ENCODE results near the gene ZNF529. TPM values are rescaled to one million over a fixed set of nuclear protein-coding genes. Genes with fewer than 3 reads are reported as not detected.

ZNF529 gene
- total and polyA plus RNA-seq, 2 of the 13 experiments (the other 11 are each of a cell fraction or from before 2014, with no cell fraction given): 9.3 to 10.6 TPM

- TF ChIP-seq ZNF33A (CRISPR knock-in tag; IDR thresholded peaks at IDR 0.05; ENCODE audit: borderline replicate concordance) (peak; percentile 88; the same call in 1 of the 2 replicates), POGZ (CRISPR knock-in tag; IDR thresholded peaks at IDR 0.05) (peak; percentile 26; the same call in 1 of the 2 replicates), KAT8 (CRISPR knock-in tag; IDR thresholded peaks at IDR 0.05) (peak; percentile 40; the same call in 1 of the 2 replicates), ZNF598 (CRISPR knock-in tag; IDR thresholded peaks at IDR 0.05; ENCODE audit: borderline replicate concordance) (peak; percentile 92; the same call in 1 of the 2 replicates), ZNF687 (CRISPR knock-in tag; IDR thresholded peaks at IDR 0.05) (peak; percentile 90), FOXA1 (IDR thresholded peaks at IDR 0.05) (no peak), FOXA1 (CRISPR knock-in tag; IDR thresholded peaks at IDR 0.05) (no peak), ZNF607 (CRISPR knock-in tag; IDR thresholded peaks at IDR 0.05; ENCODE audit: borderline replicate concordance) (0 out of 2 replicates have a peak, but pooled peaks have one; percentile 33), ATF4 (CRISPR knock-in tag; IDR thresholded peaks at IDR 0.05) (0 out of 4 replicates have a peak, but pooled peaks of 1 of the 2 experiments have one; percentile 30), ZFP41 (CRISPR knock-in tag; IDR thresholded peaks at IDR 0.05; ENCODE audit: borderline replicate concordance) (0 out of 2 replicates have a peak, but pooled peaks have one; percentile 21), ZMAT3 (CRISPR knock-in tag; conservative IDR thresholded peaks at IDR 0.05) (0 out of 2 replicates have a peak, but pooled peaks have one; percentile 27), XRCC5 (optimal IDR thresholded peaks at IDR 0.05; ENCODE audit: low read length) (peak; percentile 37), ZNF33B (CRISPR knock-in tag; IDR thresholded peaks at IDR 0.05) (0 out of 2 replicates have a peak, but pooled peaks have one; percentile 16), RORA (CRISPR knock-in tag; IDR thresholded peaks at IDR 0.05) (0 out of 2 replicates have a peak, but pooled peaks have one; percentile 28), RBFOX2 (IDR thresholded peaks at IDR 0.05; ENCODE audit: low read depth, low read length) (peak; percentile 89), SOX6 (IDR thresholded peaks at IDR 0.05) (no peak), SOX6 (CRISPR knock-in tag; IDR thresholded peaks at IDR 0.05) (0 out of 2 replicates have a peak, but pooled peaks have one; percentile 23)
- TF ChIP-seq, protein P1, sequence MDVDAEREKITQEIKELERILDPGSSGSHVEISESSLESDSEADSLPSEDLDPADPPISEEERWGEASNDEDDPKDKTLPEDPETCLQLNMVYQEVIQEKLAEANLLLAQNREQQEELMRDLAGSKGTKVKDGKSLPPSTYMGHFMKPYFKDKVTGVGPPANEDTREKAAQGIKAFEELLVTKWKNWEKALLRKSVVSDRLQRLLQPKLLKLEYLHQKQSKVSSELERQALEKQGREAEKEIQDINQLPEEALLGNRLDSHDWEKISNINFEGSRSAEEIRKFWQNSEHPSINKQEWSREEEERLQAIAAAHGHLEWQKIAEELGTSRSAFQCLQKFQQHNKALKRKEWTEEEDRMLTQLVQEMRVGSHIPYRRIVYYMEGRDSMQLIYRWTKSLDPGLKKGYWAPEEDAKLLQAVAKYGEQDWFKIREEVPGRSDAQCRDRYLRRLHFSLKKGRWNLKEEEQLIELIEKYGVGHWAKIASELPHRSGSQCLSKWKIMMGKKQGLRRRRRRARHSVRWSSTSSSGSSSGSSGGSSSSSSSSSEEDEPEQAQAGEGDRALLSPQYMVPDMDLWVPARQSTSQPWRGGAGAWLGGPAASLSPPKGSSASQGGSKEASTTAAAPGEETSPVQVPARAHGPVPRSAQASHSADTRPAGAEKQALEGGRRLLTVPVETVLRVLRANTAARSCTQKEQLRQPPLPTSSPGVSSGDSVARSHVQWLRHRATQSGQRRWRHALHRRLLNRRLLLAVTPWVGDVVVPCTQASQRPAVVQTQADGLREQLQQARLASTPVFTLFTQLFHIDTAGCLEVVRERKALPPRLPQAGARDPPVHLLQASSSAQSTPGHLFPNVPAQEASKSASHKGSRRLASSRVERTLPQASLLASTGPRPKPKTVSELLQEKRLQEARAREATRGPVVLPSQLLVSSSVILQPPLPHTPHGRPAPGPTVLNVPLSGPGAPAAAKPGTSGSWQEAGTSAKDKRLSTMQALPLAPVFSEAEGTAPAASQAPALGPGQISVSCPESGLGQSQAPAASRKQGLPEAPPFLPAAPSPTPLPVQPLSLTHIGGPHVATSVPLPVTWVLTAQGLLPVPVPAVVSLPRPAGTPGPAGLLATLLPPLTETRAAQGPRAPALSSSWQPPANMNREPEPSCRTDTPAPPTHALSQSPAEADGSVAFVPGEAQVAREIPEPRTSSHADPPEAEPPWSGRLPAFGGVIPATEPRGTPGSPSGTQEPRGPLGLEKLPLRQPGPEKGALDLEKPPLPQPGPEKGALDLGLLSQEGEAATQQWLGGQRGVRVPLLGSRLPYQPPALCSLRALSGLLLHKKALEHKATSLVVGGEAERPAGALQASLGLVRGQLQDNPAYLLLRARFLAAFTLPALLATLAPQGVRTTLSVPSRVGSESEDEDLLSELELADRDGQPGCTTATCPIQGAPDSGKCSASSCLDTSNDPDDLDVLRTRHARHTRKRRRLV (CRISPR knock-in tag; IDR thresholded peaks at IDR 0.05): peak; percentile 69; the same call in 1 of the 2 replicates
Measured at GRCh38 chr19:36605101-36605876, 32.2 kb upstream of the ZNF529 start, which contains the start of gene ZNF382 (continued).

Measured in HepG2 (cell line).